A673 (cell line): Measurements from ENCODE around the gene NDUFA13. TPM values are rescaled to one million over a fixed set of nuclear protein-coding genes. Genes with fewer than 3 reads are reported as not detected.
A peak's percentile ranks its signal among the peaks of the same experiment; 100 is the strongest.

ENCODE experiments used
- BruUV-seq: library from RNA; stranded (reverse); fragments of 400-500 nt; replicated peaks from 2 replicates; lab custom pipeline; 2021; lab: Mats Ljungman, UMichigan
- CTCF ChIA-PET: fragments of 300-600 bp; sonication (Branson Sonifier 250); formaldehyde crosslinking; loops from one replicate; lab custom pipeline; 2022; ENCODE audit warnings: antibody characterized with exemption; lab: Charles Lee
- POLR2A ChIA-PET: fragments of 300-600 bp; sonication (Branson Sonifier 250); formaldehyde crosslinking; loops from one replicate; lab custom pipeline; 2022; ENCODE audit warnings: antibody characterized with exemption; ENCODE audit not compliant: low non-redundant PET; lab: Charles Lee
- DNase-seq: peaks from one replicate; pipeline ENCODE4 v3.0.0-alpha.2; 2015; ENCODE audit warnings: low spot score
- H3K27ac ChIP-seq: fragments of 200-600 bp; sonication (generic); 2 replicates; pipeline ENCODE4 v1.5.1; 2016; ENCODE audit warnings: mixed run types, low read depth, mild to moderate bottlenecking, mixed read lengths, antibody characterized with exemption, low read length; ENCODE audit not compliant: poor library complexity, severe bottlenecking
- H3K27me3 ChIP-seq: fragments of 200-600 bp; sonication (generic); replicated peaks from 2 replicates; pipeline ENCODE4 v1.6.1; 2017; ENCODE audit warnings: mixed run types, low read depth, mild to moderate bottlenecking, mixed read lengths, antibody characterized with exemption, low read length; ENCODE audit not compliant: insufficient read depth, poor library complexity
- H3K36me3 ChIP-seq: fragments of 200-600 bp; sonication (generic); 2 replicates; pipeline ENCODE4 v1.6.1; 2016; ENCODE audit warnings: mixed run types, mild to moderate bottlenecking, mixed read lengths, antibody characterized with exemption, low read length; ENCODE audit not compliant: insufficient read depth, poor library complexity, severe bottlenecking
- H3K4me1 ChIP-seq: fragments of 200-600 bp; sonication (generic); 2 replicates; pipeline ENCODE4 v1.6.1; 2017; ENCODE audit warnings: mixed run types, mild to moderate bottlenecking, mixed read lengths, antibody characterized with exemption, low read length; ENCODE audit not compliant: insufficient read depth, poor library complexity, severe bottlenecking
- H3K4me3 ChIP-seq: fragments of 200-600 bp; sonication (generic); 2 replicates; pipeline ENCODE4 v1.5.1; 2016; ENCODE audit warnings: low read depth, mixed run types, mild to moderate bottlenecking, mixed read lengths, low read length; ENCODE audit not compliant: poor library complexity, severe bottlenecking
- H3K9me3 ChIP-seq: fragments of 200-600 bp; sonication (generic); 2 replicates; pipeline ENCODE4 v1.6.1; 2016; ENCODE audit warnings: mixed run types, low read depth, mild to moderate bottlenecking, mixed read lengths, antibody characterized with exemption, low read length; ENCODE audit not compliant: poor library complexity, severe bottlenecking
- CTCF ChIP-seq: fragments of 300-800, 200-600 bp; sonication (generic); conservative IDR thresholded peaks from 2 replicates; pipeline ENCODE4 v1.5.1; 2017; ENCODE audit warnings: low read depth, mild to moderate bottlenecking, antibody characterized with exemption, low read length, moderate library complexity, mixed read lengths
- EZH2 ChIP-seq: fragments of 200-600 bp; sonication (generic); IDR thresholded peaks from 2 replicates; pipeline ENCODE4 v1.6.1; 2017; ENCODE audit warnings: borderline replicate concordance, low read depth, mild to moderate bottlenecking, mixed read lengths, antibody characterized with exemption, low read length; ENCODE audit not compliant: poor library complexity, severe bottlenecking
- intact Hi-C: fragments of 100-400 bp; cut with micrococcal nuclease; formaldehyde crosslinking; loops from one replicate; pipeline ENCODE4 v1.10.0; 2022; ENCODE audit not compliant: unreplicated experiment
- total RNA-seq: library from RNA; stranded (reverse); gene quantifications from 2 replicates; pipeline ENCODE4 v1.2.3, GENCODE V29; 2021

Gene NDUFA13
- total RNA-seq, 1 experiment from 2014 or later = 431 TPM

- ChIA-PET CTCF (no interaction called here), POLR2A (no interaction called here)
- Histone ChIP-seq H3K9me3 (no peaks in the 10 kb centered on the region), H3K27me3 (no peaks in the 10 kb centered on the region), H3K4me1 (peaks cover 28% of the 10 kb centered on the region), H3K27ac (peak overlapping the region; percentile 3), H3K4me3 (no peak overlapping the region), H3K36me3 (peaks cover 6% of the 10 kb centered on the region)
- TF ChIP-seq CTCF (no peak), EZH2 (no peak)
- intact Hi-C loops = loop anchor here (5.0 kb wide), 1 partner anchor 339 kb away; no protein-coding TSS in a partner anchor
- no peak for DNase-seq
- BruUV-seq = no TSS peak
These were observed 29.5 kb upstream of the NDUFA13 start for GRCh38 chr19:19486343-19487076.

GRCh38 chr19:19487077-19487949 lies 28.7 kb upstream of the NDUFA13 start:
- no peaks in the 10 kb centered on the region for H3K9me3 ChIP-seq
- intact Hi-C loops = loop anchor here (5.0 kb wide), 1 partner anchor 340 kb away; no protein-coding TSS in a partner anchor
- no peak for DNase-seq
- H3K36me3 ChIP-seq = peaks cover 8% of the 10 kb centered on the region
- no peak for TF ChIP-seq CTCF
- TF ChIP-seq EZH2 = no peak
- H3K4me3 ChIP-seq = no peak overlapping the region
- CTCF ChIA-PET = no interaction called here
- H3K27ac ChIP-seq = peak overlapping the region; percentile 91
- no peaks in the 10 kb centered on the region for H3K27me3 ChIP-seq
- POLR2A ChIA-PET = interaction anchor here (0.6 kb wide), 1 partner anchor 102 kb away, joined by 3 read pairs; no protein-coding TSS in a partner anchor
- H3K4me1 ChIP-seq = peaks cover 28% of the 10 kb centered on the region
- BruUV-seq = no TSS peak

- ChIA-PET CTCF (no interaction called here), POLR2A (no interaction called here)
- Histone ChIP-seq H3K27me3 (no peaks in the 10 kb centered on the region), H3K36me3 (peaks cover 15% of the 10 kb centered on the region), H3K9me3 (no peaks in the 10 kb centered on the region), H3K27ac (peak overlapping the region; percentile 91), H3K4me1 (peaks cover 30% of the 10 kb centered on the region), H3K4me3 (peak overlapping the region; percentile 25)
- no peak for TF ChIP-seq EZH2
- TF ChIP-seq CTCF = no peak
- no peak for DNase-seq
- BruUV-seq = no TSS peak
- intact Hi-C loops = loop anchor here (2.0 to 5.0 kb wide), 2 partner anchors 121 to 341 kb away; no protein-coding TSS in a partner anchor
These were observed 27.8 kb upstream of the NDUFA13 start for GRCh38 chr19:19487950-19488874.
